Measurements from ENCODE around the gene CREG2. TPM values are rescaled to one million over a fixed set of nuclear protein-coding genes. Genes with fewer than 3 reads are reported as not detected.

CREG2 gene
- total RNA-seq, 1 donor from 2014 or later, result 0.65 TPM

DNA sequence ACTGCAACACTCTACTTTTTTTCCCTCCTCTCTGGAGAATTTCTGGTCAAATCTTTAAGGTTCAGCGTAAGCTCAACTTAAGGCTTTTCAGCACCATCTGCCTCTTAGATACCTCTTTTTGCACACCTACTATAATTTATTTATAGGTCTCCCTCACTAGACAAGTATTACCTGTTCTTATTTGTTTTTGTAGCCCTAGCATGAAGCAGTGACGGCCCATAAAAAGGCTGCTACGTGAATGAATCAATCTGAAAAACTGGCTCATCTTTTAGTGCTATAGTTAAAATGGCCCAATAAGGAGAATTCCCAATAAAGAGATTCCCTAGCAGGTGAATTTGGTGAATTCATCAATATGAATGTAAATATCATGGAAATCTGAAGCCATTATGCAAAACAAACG lies 85.3 kb downstream of the CREG2 start:
- TF ChIP-seq, protein P1, sequence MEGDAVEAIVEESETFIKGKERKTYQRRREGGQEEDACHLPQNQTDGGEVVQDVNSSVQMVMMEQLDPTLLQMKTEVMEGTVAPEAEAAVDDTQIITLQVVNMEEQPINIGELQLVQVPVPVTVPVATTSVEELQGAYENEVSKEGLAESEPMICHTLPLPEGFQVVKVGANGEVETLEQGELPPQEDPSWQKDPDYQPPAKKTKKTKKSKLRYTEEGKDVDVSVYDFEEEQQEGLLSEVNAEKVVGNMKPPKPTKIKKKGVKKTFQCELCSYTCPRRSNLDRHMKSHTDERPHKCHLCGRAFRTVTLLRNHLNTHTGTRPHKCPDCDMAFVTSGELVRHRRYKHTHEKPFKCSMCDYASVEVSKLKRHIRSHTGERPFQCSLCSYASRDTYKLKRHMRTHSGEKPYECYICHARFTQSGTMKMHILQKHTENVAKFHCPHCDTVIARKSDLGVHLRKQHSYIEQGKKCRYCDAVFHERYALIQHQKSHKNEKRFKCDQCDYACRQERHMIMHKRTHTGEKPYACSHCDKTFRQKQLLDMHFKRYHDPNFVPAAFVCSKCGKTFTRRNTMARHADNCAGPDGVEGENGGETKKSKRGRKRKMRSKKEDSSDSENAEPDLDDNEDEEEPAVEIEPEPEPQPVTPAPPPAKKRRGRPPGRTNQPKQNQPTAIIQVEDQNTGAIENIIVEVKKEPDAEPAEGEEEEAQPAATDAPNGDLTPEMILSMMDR (IDR thresholded peaks at IDR 0.05; ENCODE audit: unreplicated experiment), result no peak
- H3K4me3 Mint-ChIP-seq (ENCODE audit: low read depth), result no peak overlapping the region
- no peak for DNase-seq (ENCODE audit: low spot score, unreplicated experiment)
- H3K4me1 Mint-ChIP-seq (ENCODE audit: low read depth), result peaks cover 35% of the 10 kb centered on the region
- H3K27me3 Mint-ChIP-seq, result no peaks in the 10 kb centered on the region
- H3K9me3 Mint-ChIP-seq (ENCODE audit: low read depth), result no peaks in the 10 kb centered on the region
- H3K27ac Mint-ChIP-seq, result no peak overlapping the region
- peaks cover 15% of the 10 kb centered on the region for H3K36me3 Mint-ChIP-seq (ENCODE audit: insufficient read depth)

DNA sequence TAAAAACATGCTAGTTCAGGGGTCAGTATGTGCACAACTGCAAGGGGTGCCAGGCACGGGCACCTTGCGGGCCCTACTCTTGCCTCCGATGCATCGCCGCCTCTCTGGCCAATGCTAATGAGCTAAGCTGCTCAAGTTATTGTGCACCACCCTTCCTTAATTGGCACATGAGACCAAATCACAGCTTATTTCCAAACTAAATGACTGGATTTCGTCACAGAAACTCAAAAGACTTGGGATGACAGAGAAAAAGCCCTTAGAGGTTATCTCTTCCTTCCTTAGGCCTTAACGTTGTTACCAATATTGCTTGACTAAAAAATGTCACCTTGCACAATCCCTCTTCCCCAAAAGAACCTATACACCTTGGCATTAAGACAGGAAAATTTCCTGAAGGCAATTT lies 86.5 kb downstream of the CREG2 start:
- peaks cover 25% of the 10 kb centered on the region for H3K4me1 Mint-ChIP-seq (ENCODE audit: low read depth)
- no peak overlapping the region for H3K27ac Mint-ChIP-seq
- no peak for DNase-seq (ENCODE audit: low spot score, unreplicated experiment)
- no peaks in the 10 kb centered on the region for H3K27me3 Mint-ChIP-seq
- TF ChIP-seq, protein P1 (IDR thresholded peaks at IDR 0.05; ENCODE audit: unreplicated experiment), result no peak
- H3K4me3 Mint-ChIP-seq (ENCODE audit: low read depth), result no peak overlapping the region
- H3K9me3 Mint-ChIP-seq (ENCODE audit: low read depth), result no peaks in the 10 kb centered on the region
- peaks cover 12% of the 10 kb centered on the region for H3K36me3 Mint-ChIP-seq (ENCODE audit: insufficient read depth)

GRCh38 chr2:101300164-101300563 lies 87.1 kb downstream of the CREG2 start:
- H3K27me3 Mint-ChIP-seq, result no peaks in the 10 kb centered on the region
- H3K4me3 Mint-ChIP-seq (ENCODE audit: low read depth), result no peak overlapping the region
- DNase-seq (ENCODE audit: low spot score, unreplicated experiment), result no peak
- peaks cover 18% of the 10 kb centered on the region for H3K4me1 Mint-ChIP-seq (ENCODE audit: low read depth)
- H3K27ac Mint-ChIP-seq, result peak overlapping the region; percentile 44
- H3K36me3 Mint-ChIP-seq (ENCODE audit: insufficient read depth), result peaks cover 11% of the 10 kb centered on the region
- TF ChIP-seq, protein P1 (IDR thresholded peaks at IDR 0.05; ENCODE audit: unreplicated experiment), result no peak
- H3K9me3 Mint-ChIP-seq (ENCODE audit: low read depth), result no peaks in the 10 kb centered on the region

- TF ChIP-seq, protein P1 (IDR thresholded peaks at IDR 0.05; ENCODE audit: unreplicated experiment), result no peak
- no peak for DNase-seq (ENCODE audit: low spot score, unreplicated experiment)
- Mint-ChIP-seq H3K27me3 (no peaks in the 10 kb centered on the region), H3K36me3 (ENCODE audit: insufficient read depth) (peaks cover 11% of the 10 kb centered on the region), H3K27ac (peak overlapping the region; percentile 44), H3K4me3 (ENCODE audit: low read depth) (no peak overlapping the region), H3K9me3 (ENCODE audit: low read depth) (no peaks in the 10 kb centered on the region), H3K4me1 (ENCODE audit: low read depth) (peaks cover 17% of the 10 kb centered on the region)
Observed at GRCh38 chr2:101299604-101300003, 87.7 kb downstream of the CREG2 start.

GRCh38 chr2:101297383-101297782 lies 89.9 kb downstream of the CREG2 start:
- H3K9me3 Mint-ChIP-seq (ENCODE audit: low read depth), result no peaks in the 10 kb centered on the region
- no peak for DNase-seq (ENCODE audit: low spot score, unreplicated experiment)
- H3K4me1 Mint-ChIP-seq (ENCODE audit: low read depth), result peaks cover 17% of the 10 kb centered on the region
- no peaks in the 10 kb centered on the region for H3K27me3 Mint-ChIP-seq
- no peak overlapping the region for H3K27ac Mint-ChIP-seq
- TF ChIP-seq, protein P1 (IDR thresholded peaks at IDR 0.05; ENCODE audit: unreplicated experiment), result no peak
- H3K4me3 Mint-ChIP-seq (ENCODE audit: low read depth), result no peak overlapping the region
- H3K36me3 Mint-ChIP-seq (ENCODE audit: insufficient read depth), result peaks cover 6% of the 10 kb centered on the region
